Osteocyte (in vitro differentiated cells): Measurements from ENCODE around the gene ZNF512B. TPM values are rescaled to one million over a fixed set of nuclear protein-coding genes. Genes with fewer than 3 reads are reported as not detected.

Experiments used
- DNase-seq: peaks from one replicate; pipeline ENCODE4 v3.0.0; 2021; ENCODE audit warnings: mixed read lengths; ENCODE audit not compliant: unreplicated experiment; ENCODE audit errors: extremely low spot score
- H3K27ac Mint-ChIP-seq: one replicate; pipeline ENCODE4 v1.8.0; 2021; ENCODE audit warnings: mild to moderate bottlenecking, mixed read lengths; ENCODE audit not compliant: unreplicated experiment
- H3K27me3 Mint-ChIP-seq: one replicate; pipeline ENCODE4 v1.8.0; 2021; ENCODE audit warnings: mixed read lengths; ENCODE audit not compliant: unreplicated experiment
- H3K36me3 Mint-ChIP-seq: one replicate; pipeline ENCODE4 v1.8.0; 2021; ENCODE audit warnings: mixed read lengths; ENCODE audit not compliant: unreplicated experiment
- H3K4me1 Mint-ChIP-seq: one replicate; pipeline ENCODE4 v1.8.0; 2021; ENCODE audit warnings: mixed read lengths; ENCODE audit not compliant: unreplicated experiment
- H3K4me3 Mint-ChIP-seq: one replicate; pipeline ENCODE4 v1.8.0; 2021; ENCODE audit warnings: mild to moderate bottlenecking, moderate library complexity, mixed read lengths; ENCODE audit not compliant: unreplicated experiment
- H3K9me3 Mint-ChIP-seq: one replicate; pipeline ENCODE4 v1.8.0; 2021; ENCODE audit warnings: mixed read lengths; ENCODE audit not compliant: unreplicated experiment
- CTCF ChIP-seq: fragments of 200-600 bp; sonication (generic); IDR thresholded peaks from 2 replicates; pipeline ENCODE4 v1.5.0; 2021; ENCODE audit warnings: antibody characterized with exemption, mild to moderate bottlenecking, moderate library complexity
- total RNA-seq: library from RNA; stranded (reverse); gene quantifications from 2 replicates; pipeline ENCODE4 v1.2.1, GENCODE V29; 2021

The ZNF512B gene
- total RNA-seq, 1 donor from 2014 or later: 40.9 TPM

DNA sequence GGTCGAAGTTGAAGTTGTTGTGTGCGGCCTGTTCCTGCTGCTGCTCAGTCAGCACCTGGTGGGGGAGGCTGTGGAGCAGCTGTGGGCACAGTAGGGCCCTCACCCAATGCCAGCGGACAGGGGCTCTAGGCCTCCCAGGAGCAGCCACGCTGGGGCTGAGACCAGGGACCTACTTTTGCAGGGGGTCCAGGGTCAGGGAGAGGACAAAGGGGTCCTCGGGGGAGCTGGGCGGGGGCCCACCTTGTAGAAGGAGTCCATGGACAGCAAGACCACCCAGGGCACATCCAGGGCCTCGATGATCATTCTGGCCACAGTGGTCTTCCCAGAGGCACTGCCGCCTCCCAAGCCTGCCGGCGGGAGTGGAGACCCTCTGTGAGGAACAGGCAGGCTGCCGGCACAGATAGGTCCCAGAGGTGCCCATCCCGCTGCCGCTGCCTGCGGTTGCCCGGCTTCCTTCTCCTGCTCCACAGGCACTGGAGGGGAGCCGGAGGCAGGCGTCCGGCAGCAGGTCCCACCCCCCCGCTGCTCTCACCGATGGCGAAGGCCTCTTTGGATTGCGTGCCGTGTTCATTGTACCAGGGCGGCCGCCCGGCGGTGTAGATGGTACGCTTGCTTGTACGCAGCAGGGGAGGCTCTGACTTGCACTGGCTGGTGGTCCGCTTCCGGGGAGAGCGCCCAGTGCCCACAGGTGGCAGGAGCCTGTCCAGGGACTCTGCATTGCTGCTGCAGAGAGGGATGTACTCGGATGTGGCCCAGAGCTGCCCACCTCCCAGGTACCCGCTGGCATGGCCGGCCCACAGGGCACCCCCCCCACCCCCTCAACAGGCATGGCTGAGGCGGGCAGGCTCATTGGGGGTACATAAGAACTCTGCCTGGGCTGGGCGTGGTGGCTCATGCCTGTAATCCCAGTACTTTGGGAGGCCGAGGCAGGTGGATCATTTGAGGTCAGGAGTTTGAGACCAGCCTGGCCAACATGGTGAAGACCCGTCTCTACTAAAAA, 23.5 kb downstream of the ZNF512B start:
- no peak for TF ChIP-seq CTCF
- H3K36me3 Mint-ChIP-seq: no peaks in the 10 kb centered on the region
- no peaks in the 10 kb centered on the region for H3K27me3 Mint-ChIP-seq
- H3K9me3 Mint-ChIP-seq: no peaks in the 10 kb centered on the region
- H3K4me3 Mint-ChIP-seq: no peak overlapping the region
- no peak for DNase-seq
- peak overlapping the region; percentile 41 for H3K27ac Mint-ChIP-seq
- H3K4me1 Mint-ChIP-seq: peaks cover 34% of the 10 kb centered on the region

DNA sequence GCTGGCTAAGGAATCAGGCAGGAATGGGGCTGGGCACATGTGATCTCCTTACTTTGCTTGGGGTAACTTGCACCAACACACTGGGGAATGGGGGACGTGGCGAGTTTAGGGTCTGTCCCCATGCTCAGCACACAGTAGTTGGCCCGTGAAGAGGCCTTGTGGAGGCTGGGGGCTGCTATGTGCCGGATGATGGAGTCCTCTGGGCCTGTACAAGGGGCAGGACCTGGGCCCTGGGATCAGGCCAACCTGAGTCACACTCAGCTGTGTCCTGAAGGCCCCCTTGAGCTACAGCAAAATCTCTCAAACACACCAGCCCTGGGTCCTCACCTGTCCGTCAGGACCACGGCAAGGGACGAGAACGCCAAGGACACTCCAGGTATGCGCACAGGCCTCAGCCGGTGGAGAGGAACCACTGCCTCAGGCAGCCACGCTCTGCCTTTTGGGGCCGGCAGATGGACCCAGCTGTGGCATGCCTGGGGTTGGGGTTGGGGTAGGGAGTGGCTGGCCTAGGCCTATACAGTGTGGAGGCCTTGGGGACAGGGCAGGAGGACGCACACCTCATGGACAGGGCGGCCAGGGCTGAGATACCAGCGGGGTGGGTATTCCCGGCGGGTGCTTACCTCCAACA, 24.6 kb downstream of the ZNF512B start:
- peaks cover 30% of the 10 kb centered on the region for H3K4me1 Mint-ChIP-seq
- no peak overlapping the region for H3K4me3 Mint-ChIP-seq
- H3K27me3 Mint-ChIP-seq: no peaks in the 10 kb centered on the region
- TF ChIP-seq CTCF: no peak
- DNase-seq: no peak
- no peak overlapping the region for H3K27ac Mint-ChIP-seq
- H3K36me3 Mint-ChIP-seq: no peaks in the 10 kb centered on the region
- no peaks in the 10 kb centered on the region for H3K9me3 Mint-ChIP-seq

DNA sequence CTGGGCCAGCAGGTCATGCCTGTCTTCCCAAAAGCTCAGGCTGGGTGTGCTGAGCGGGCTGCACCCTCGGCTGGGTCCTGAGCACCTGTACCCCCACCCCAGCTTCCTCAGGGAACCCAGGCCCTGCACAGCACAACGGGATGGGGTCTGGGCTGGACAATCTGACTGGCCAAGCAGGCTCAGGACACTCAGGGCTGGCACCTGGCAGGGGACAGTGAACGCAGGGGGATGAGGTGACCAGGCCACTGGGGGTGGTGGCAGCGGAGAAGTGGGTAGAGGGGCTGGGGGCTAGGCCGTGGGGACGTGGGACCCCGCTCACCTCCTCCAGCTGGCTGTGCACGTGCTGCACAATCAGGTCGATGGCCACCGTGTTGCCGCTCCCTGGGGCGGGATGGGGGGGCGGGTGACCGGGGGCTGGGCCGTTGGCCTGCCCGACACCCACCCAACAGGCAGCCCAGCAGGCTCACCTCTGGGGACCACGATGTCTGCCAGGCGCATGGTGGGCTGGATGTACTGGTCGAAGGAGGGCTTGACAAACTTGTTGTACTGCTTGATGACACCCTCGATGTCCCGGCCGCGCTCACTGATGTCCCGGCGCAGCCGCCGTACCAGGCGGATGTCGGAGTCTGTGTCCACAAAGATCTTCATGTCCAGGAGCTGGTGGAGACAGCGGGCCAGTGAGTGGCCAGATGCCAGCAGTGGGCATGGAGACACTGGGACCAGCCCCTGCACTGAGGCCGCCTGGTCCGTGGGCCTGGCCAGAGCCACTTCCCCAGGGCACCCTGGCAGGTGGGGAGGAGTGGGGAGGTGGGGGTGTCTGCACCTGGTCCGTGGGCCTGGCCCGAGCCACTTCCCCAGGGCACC, 25.4 kb downstream of the ZNF512B start:
- DNase-seq: no peak
- Mint-ChIP-seq H3K27me3 (no peaks in the 10 kb centered on the region), H3K27ac (no peak overlapping the region), H3K9me3 (no peaks in the 10 kb centered on the region), H3K4me1 (peaks cover 24% of the 10 kb centered on the region), H3K4me3 (no peak overlapping the region), H3K36me3 (no peaks in the 10 kb centered on the region)
- TF ChIP-seq CTCF: no peak

- Mint-ChIP-seq H3K27me3 (no peaks in the 10 kb centered on the region), H3K36me3 (no peaks in the 10 kb centered on the region), H3K4me1 (peaks cover 18% of the 10 kb centered on the region), H3K9me3 (no peaks in the 10 kb centered on the region), H3K4me3 (no peak overlapping the region), H3K27ac (no peak overlapping the region)
- TF ChIP-seq CTCF: no peak
- no peak for DNase-seq
These were observed 26.0 kb downstream of the ZNF512B start for GRCh38 chr20:63943808-63944077.
